ENCODE data around the gene HACD1.

The HACD1 gene

GRCh38 chr10:17617031-17617911, at the start of gene HACD1:
Gene HACD1 (minus strand): TSS chr10:17617374. CDS start chr10:17617339, 35 bp downstream.
- peak; percentile 52 for DNase-seq

- peak; percentile 89 for DNase-seq
Measured at GRCh38 chr10:17665747-17666146, 48.6 kb upstream of the HACD1 start.

GRCh38 chr10:17663450-17663849, 46.3 kb upstream of the HACD1 start:
- no peak for DNase-seq

GRCh38 chr10:17662193-17663138, 45.3 kb upstream of the HACD1 start:
- no peak for DNase-seq

GRCh38 chr10:17661510-17661909, 44.3 kb upstream of the HACD1 start:
- no peak for DNase-seq

GRCh38 chr10:17660921-17661320, 43.7 kb upstream of the HACD1 start:
- DNase-seq = no peak

GRCh38 chr10:17659365-17659764, 42.2 kb upstream of the HACD1 start:
- no peak for DNase-seq

GRCh38 chr10:17657103-17657500, 39.9 kb upstream of the HACD1 start:
- DNase-seq = no peak

- DNase-seq = no peak
Measured at GRCh38 chr10:17655567-17656146, 38.5 kb upstream of the HACD1 start.

GRCh38 chr10:17655009-17655408, 37.8 kb upstream of the HACD1 start:
- no peak for DNase-seq

- DNase-seq = no peak
Measured at GRCh38 chr10:17652585-17652984, 35.4 kb upstream of the HACD1 start.

- DNase-seq = no peak
Measured at GRCh38 chr10:17651896-17652295, 34.7 kb upstream of the HACD1 start.

GRCh38 chr10:17650416-17650815, 33.2 kb upstream of the HACD1 start:
- DNase-seq = no peak

- DNase-seq = no peak
Measured at GRCh38 chr10:17649836-17650235, 32.7 kb upstream of the HACD1 start.

- no peak for DNase-seq
Measured at GRCh38 chr10:17649052-17649451, 31.9 kb upstream of the HACD1 start.

- DNase-seq = no peak
Measured at GRCh38 chr10:17648243-17649035, 31.3 kb upstream of the HACD1 start.

- peak; percentile 46 for DNase-seq
Measured at GRCh38 chr10:17647326-17647725, 30.2 kb upstream of the HACD1 start.

GRCh38 chr10:17645621-17646345, 28.6 kb upstream of the HACD1 start:
- no peak for DNase-seq

- DNase-seq = peak; percentile 33
Measured at GRCh38 chr10:17644485-17644943, 27.3 kb upstream of the HACD1 start.

- DNase-seq = peak; percentile 96
Measured at GRCh38 chr10:17643755-17644484, 26.7 kb upstream of the HACD1 start, which contains the start of gene STAM. Gene STAM (plus strand): TSS chr10:17644151. CDS start chr10:17644340, 189 bp downstream.

- DNase-seq = no peak
Measured at GRCh38 chr10:17643339-17643754, 26.2 kb upstream of the HACD1 start.

Measured in suppressor macrophage treated with lipopolysaccharide for 4 hours (primary cell).